CD4-positive, alpha-beta T cell treated with Interleukin-17A for 4 hours (primary cell): ENCODE results near the gene OTUD7B.
"Not testable (repeated sequence)": the region's sequence is repeated elsewhere in the genome, so short reads cannot be mapped to it uniquely, and the experiment has no call there.

Source experiments
- DNase-seq: peaks from one replicate; pipeline ENCODE4 v3.0.0-alpha.2; 2020; ENCODE audit warnings: mixed read lengths

The OTUD7B gene

DNA sequence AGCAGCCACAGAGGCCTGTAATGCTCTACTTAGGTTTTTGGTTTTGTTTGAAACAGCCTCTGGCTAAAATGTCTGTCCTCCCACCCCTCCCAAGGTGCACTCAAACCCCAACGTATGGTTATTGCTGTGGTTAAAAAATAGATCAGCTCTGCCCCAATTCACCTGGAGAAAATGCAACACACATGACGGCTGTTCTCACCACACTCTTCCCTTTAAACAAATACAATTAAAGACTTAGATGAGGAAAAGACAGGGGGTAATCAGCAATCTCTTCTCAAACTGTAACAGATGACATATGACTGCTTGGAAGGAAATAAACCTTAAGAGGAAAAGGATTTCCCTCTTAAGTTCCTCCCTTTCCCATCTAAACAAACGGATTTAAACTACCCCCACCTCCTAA lies 67.6 kb downstream of the OTUD7B start:
- DNase-seq, result no peak

DNA sequence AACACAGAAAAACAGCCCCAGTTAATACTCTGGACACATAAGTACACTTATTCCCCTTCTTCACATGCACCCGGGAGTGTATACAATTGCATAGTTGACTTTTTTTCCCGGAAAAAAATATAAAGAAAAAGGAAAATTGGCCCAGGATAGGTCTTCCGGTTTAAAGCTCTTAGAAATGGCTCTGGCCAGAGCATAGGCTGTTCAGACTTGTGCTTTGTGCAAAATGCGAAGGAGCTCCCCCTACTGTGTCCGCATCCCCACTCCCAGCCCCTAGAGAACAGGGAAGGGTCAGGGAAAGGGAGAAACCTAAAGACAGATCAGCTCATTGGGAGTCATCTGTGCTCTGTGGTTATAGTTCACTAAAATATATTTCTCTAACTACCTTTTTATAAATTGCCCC lies 68.3 kb downstream of the OTUD7B start:
- no peak for DNase-seq

DNA sequence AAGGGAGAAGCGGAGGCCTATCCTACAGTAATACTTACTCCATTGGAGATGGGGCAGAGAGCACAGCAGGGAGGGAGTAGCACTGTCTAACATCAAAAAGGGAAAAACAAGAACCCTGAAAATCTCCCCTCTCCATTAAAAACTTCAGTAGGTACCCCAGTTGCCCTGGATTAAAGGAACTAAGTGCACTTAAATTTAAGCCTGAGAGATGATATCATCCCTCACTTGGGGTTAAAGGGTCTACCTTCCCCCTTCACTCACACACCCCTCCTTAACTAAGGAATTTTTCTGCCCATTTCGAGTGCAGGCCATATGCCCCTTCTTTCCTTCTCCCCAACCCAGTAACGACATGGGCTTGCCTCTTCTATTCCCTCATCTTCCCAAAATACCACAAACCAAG lies 70.1 kb downstream of the OTUD7B start:
- DNase-seq, result no peak

DNA sequence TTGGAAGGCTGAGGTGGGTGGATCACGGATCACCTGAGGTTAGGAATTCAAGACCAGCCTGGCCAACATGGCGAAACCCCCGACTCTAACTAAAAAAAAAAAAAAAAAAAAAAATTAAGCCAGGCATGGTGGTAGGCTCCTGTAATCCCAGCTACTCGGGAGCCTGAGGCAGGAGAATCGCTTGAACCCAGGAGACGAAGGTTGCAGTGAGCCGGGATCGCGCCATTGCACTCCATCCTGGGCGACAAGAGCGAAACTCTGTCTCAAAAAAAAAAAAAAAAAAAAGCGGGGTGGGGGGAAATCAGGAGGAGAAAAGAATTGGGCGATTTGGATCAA lies 71.9 kb downstream of the OTUD7B start:
- not testable (repeated sequence) for DNase-seq

DNA sequence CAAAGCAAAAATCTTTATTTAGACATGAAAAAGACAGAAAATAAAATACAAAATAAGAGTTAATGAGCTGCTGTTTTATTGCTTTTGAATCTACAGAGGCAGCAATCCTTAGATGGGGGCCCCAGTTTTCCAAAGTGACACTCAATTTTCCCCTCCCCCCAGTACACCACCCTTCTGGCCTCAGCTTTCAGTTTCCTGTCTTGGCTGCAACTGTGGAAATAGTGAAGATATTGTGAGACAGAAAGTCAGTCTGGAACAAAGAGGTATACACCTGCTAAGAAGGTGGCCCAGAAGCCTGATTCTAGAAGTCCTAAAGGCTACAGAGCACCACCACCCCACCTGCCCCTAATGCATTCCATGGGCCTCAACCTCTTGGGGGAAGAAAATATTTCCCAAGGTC lies 72.8 kb downstream of the OTUD7B start:
- DNase-seq, result no peak

DNA sequence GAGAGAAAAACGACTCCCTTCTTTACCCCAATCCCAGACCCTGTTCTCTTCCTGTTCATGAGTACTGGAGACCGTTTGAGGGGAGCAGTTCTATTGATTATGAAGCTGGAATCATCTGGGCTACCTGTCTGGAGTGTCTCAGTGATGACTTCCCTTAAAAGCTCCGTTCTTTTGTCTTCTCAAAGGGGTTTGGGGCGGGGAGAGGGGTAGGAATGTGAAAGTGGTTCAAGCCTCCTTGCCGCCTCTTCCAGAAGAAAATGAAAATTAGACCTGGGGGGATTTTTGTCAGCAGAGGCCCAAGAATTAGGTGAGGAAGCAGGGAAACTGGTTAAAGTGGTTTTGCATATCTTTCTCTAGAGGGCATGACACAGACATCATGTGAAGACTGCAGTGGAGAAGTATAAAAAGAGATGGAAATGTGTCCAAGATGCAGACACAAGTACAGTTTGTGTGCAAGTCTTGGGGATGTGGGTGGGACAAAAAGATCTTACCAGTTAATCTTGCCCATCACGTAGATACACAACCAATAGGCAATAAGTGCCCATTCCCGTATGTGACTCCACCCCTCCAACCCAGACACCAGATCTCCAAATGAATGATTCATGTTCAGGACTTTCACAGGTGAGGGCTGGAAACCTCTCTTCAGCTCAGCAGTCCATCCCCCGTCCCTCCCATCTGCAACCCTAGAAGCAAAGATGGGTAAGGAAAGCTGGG lies 73.4 kb downstream of the OTUD7B start:
- no peak for DNase-seq

DNA sequence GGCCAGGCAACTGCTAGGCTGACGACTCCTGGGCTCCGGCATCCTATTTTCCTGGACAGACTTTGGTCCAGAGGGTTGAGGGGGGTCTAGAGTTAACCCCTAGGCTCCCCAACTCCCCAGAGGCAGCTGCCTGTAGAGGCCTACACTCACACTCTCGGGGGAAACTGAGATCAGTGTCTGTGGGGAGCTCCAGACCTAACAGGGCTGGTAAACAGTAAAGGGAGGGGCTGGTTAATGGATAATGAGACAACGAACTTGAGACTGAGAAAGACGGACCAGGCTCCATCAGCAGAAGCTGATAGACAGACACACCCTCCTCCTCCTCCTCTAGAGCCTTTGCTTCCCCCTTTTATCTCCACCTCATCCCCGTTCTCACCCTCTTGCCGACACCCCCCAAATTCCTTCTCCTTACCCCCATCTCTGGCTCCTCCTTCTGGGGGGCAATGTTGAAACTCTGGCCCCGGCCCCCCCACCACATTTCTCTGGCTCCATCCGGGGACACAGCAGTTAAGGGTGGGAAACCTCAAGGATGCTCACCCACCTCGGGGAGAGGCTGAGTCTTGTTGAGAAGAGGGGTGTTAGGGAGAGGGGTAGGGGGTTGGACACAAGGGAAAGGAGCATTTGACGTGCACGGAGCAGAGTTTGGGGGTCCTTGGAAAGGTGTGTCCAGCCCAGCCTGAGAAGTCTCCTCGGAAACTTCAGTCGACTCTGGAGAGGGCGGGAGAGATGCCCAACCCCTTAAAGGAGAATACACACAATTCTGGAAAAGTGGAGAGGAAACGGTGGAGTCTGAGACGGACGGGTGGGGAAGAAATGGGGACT lies 74.1 kb downstream of the OTUD7B start, which contains the start of gene MTMR11:
MTMR11 (minus strand) TSS at position 710 of the 822 bp plus-strand sequence; CDS start at position 478, 232 bp downstream.
- DNase-seq, result no peak

DNA sequence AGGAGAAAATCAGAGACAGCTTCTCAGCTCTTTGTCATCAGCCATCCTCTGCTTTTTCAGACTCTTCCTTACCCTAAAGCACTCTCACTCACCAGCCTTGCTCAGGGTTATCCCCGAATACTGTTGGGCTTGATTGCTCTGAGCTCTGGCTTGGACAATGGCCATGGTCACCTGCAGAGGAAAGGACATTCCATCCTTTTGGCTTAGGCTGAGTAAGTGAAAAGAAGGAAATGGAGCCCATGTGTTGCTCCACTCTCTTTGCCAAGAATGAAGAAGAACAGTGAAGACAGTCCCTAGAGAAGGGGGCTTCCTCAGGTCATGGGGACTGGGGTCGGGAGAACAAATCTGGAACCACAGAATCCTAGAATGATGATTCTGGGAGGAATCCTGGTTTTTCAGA lies 76.2 kb downstream of the OTUD7B start:
- no peak for DNase-seq

DNA sequence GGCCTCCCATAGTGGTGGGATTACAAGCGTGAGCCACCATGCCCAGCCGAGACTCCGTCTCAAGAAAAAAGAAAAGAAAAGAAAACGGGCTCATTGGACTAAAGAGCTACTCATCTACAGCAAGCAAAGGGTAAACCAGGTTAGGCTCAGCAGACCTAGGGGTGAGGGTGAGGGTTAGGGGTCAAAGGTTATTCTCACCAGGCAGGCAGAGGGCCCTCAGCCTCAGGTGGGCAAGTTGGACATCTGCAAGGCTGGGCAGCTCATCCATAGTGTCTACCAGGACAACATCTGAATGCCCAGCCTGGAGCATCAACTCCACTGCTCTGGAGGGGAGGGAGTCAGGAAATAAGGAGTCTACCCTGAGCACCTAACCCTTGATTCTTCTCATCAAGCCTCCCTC lies 77.3 kb downstream of the OTUD7B start:
- DNase-seq, result no peak

DNA sequence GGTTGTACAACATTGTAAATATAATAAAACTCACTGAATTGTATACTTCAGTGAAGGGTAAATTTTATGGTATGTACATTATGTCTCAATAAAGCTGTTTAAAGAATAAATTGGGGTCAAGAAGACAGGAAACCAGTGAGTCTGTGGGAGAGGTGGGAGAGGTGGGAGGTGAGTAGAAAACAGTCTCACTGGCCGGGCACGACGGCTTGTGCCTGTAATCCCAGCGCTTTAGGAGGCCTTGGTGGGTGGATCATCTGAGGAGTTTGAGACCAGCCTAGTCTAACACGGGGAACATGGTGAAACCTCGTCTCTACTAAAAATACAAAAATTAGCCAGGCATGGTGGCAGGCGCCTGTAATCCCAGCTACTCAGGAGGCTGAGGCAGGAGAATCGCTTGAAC lies 78.1 kb downstream of the OTUD7B start:
- no peak for DNase-seq

DNA sequence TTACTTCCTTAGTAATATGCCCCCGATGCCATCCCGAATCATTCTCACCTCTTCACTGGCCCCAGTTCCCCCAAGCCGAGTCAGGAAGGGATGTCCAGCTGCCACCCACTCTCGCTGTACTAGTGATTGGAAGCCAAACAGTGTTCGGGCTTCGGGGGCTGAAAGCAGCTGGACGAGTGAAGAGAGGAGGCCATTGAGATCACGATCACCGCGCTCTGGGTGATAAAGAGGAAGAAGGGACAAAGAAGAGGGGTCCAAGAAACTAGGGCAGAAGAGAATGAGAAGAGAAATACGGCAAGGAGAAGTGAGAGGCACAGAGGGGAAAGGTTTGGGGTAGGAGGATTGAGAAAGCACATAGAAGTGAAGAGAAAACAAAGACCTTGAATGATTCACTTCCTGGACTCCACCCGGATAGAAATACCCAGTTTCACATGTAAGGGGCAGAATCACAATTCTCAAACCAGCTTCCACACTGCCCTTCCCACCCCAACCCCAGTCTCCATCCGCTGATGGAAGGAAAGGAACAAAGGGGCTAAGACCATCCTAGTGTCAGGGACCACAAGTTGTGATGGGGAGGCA lies 79.2 kb downstream of the OTUD7B start:
- no peak for DNase-seq

DNA sequence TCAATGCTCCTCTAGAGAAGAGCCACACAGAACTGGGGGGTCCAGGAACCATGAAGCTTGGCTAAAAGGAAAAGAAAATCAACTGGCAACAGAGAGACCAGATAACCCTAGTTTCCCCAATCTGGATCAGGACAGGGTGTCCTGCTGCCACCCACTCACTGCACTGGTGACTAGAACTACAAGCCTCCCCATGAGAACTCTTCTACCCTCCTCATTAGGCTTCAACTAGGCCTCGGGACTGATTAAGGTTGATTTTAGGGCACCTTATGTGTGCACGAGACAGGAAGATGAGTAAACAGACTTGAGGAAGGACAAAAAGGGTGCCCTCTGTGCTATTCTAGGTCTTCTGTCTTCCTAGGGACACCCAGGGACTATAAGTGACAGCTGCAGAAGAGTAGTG lies 80.7 kb downstream of the OTUD7B start:
- DNase-seq, result no peak

DNA sequence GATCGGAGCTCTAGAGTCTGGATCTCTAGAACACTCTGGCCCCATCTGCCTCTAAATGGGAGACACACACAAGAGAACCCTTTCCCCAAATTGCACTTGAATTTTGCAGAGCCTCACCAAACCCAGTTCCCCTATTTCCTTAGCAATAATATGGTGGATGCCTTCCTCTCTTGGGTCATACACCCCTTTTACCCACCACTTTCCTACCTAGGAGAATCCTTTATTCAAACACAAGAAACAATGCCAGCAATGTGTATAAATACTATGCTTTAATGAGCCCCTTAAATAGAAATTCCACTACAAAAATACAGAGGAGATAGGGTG lies 82.2 kb downstream of the OTUD7B start:
- DNase-seq, result no peak

DNA sequence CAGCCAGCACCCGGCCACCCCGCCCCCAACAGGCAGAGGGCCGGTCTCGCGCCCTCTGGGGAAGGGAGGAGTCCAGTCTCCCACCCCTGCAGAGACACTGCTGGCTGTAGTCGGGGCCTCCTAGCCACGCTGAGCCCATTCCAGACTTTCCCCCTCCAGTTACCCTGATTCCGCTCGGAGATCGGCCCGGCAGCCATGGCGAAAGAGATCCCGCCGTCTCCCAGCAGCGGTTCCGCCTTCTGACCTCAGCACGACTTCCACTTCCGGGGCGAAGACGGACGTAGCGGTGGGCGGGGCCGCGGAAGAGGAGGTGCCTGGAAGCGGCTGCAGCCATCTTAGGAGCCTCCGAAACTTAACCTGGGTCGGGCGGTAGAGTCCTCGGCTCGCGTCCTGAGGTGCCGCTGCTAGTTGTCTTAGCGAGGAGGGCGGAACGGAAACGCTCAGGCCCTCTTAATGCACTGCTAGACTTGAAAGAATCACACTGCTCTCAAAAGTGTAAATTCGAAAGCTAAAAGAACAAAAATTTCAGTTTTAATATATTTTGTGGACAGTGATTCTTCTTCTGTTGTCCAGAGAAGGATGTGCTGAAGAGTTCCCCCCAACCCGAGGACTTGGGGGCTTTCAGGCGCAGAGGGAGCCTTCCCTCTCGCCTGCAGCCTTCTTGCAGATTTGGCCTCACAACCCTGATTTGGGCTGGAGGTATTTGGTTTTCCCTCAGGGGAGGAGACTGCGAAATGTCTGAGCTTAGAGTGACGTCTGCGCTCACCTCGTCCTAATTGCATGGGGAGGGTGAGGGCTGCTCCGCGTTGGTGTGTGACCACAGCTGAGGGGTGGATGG lies 82.7 kb downstream of the OTUD7B start, which contains the start of gene SF3B4:
SF3B4 (minus strand) TSS at position 241 of the 838 bp plus-strand sequence; CDS start at position 197, 44 bp downstream.
- peak; percentile 97 for DNase-seq

DNA sequence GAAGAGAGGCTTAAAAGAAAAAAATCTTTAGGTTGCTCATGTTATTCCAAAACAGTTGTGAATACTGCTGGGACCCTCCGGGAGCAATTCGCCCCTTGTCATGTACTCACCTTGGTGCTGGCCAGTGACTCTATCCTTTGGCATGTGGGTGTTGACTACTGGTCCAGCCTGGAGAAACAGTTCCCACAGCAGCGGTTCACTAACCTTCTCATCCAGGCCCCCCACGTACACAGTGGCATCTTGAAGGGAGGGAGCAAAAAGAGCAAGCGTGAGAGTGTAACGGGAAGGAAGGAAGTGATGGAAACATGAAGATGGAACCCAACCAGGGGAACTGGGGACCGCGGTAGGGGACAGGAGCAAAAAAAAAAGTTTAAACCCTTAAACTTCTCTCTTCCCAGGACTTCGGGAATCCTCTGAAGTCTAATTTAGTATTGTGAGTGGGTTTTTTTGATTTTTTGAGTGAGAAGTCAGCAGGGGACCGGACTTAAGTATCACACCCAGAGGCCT lies 83.4 kb downstream of the OTUD7B start:
- DNase-seq, result no peak

DNA sequence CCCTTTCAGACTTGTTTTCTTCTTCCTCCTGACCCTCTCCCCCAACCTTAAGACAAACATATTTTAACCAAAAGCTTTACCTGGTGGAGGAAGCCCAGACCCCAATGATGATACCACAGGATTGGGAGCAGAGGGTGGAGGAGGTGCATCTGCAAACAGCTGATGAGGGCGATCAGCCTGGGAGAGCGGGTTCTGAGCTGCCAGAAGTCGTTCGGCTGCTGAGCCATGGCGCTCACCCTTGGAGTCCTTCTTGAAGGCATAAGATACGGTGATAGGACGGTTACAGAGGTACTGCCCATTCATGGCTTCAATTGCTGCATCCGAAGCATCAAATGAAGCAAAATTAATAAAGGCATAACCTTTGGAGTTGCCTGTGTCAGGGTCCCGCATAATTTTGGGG lies 84.2 kb downstream of the OTUD7B start:
- no peak for DNase-seq

DNA sequence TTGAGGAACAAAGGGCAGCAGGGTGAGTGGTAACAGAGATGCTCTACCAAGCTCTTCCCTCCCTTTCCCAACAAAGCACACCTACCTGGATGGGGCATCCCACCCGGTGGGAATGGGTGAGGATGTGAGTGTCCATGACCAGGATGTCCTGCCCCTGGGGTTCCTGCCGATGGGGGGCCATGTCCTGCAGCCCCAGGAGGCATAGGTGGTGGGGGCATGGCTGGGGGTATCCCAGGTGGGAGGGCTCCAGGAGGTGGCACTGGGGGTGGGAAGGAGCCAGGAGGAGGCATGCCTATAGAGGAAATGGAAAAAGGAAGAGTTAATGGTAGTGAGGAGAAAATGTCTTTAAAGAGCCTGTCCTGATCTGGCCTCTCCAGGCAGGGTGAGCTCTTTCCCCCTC lies 84.8 kb downstream of the OTUD7B start:
- no peak for DNase-seq

DNA sequence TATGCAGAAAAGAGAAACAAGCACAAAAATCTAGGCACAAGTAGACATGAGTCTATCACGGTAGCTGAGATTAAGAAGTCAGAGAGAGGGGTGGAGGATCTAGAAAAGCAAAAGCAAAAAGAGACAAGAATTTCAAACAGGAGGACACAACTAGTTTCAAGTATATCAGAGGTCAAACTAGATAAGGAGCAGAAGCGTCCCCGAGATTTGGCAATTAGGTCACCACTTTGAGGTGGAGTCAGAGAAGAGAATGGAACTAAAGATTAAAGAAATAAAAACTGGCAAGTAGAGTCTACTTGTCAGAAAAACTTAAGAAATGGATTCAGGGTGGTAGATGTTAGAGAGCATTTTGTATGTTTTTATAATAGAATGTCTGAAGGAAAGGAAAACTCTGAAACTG lies 85.2 kb downstream of the OTUD7B start:
- DNase-seq, result no peak

DNA sequence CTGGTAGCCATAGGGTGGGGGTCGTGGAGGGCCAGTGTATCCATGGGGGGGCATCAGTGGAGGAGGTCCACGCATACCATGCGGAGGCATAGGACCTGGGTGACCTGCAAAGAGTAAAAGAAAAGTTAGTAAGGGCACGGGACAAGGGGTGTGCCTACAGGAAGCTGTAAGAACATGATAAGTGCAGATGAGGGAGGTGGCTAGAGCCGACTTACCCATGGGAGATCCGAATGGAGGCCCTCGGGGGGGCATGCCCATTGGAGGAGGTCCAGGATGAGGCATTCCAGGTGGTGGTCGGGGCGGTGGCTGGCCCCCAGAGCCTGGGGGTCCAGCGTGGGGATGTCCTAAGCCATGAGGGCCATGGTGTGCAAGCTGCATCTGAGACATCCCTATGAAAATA lies 86.9 kb downstream of the OTUD7B start:
- no peak for DNase-seq

DNA sequence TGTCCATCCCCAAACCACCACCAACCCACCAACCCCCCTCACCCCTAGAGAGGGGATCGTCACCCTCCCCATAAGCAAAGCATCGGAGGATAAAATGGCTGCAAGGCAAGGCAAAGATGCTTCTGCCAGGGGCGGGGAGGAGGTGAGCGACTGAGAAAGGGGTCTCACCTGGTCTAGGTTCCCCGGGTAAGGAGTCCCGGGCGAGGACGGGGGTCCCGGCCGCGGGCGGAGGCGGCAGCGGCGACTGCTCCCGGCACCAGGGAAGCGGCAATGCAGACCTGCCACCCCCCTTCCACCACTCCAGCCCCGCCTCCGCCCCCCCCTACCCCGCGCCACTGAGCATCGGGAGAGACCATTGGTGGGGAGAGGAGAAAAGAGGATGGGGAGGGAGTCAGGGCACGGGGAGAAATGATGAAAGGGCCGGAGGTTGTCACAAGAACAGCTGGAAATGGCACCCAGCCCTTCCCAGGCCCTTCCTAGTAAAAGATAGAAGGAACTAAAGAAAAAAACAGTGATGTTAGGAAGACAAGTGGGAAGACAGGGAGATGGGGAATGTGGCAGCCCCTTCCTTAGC lies 92.9 kb downstream of the OTUD7B start, which contains the start of gene SV2A:
SV2A (minus strand) TSS at position 274 of the 574 bp plus-strand sequence. CDS start 4,004 bp downstream, outside the sequence.
- peak; percentile 76 for DNase-seq

DNA sequence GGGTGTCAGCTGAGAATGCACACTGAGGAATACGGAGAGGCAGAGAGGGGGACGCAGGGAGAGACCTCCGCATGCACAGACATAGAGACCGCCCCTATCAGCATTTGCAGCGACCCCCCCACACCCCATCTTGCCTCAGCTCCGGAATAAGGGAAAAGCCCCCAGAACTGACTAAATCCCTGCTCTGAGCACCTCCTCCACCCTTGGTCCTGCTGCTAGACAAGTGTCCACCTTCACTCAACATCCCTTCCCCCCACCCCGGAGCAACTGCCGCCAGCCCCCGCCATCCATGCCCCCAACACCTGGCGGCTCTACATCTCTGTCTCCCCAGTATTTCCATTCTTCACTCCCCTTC lies 93.7 kb downstream of the OTUD7B start:
- peak; percentile 9 for DNase-seq

DNA sequence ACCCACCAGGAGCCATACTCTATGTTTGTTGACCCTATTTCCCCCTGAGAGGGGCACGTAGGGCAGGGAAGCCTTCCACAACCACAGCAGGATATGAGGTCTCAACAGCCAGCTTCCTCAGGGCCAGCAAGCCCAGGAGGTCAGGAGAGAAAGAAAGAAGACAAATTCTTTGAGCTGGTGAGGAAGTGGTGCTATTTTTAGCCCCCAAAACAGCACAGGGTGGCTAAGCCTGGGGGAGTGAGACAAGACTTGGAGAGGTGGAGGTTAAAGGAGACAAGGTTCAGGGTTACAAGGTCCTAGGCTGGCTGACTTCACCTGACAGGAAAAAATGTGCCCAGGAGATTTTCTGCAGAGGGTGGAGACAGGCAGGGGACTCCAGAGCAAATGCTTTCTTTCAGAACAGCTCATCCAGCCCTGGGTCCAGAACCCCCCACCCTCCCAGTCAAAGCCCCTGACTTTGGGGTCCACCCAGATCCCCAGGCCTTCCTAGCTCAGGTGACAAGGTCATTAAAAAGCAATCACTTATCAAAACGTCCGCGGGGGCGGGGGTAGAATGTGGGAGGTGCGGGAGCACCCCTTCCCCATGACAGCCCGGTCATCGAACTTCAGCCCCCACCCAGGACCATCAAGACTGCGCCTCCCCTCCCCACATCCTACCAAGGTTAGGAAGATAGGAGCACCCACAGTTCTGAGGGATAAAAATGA lies 94.2 kb downstream of the OTUD7B start:
- no peak for DNase-seq
